ENCODE data around the gene TMEM119. TPM values are rescaled to one million over a fixed set of nuclear protein-coding genes. Genes with fewer than 3 reads are reported as not detected.

Gene TMEM119
- total and polyA plus RNA-seq, 2 of the 4 experiments (the other 2 are of a cell fraction), result 8.1 to 9.2 TPM

DNA sequence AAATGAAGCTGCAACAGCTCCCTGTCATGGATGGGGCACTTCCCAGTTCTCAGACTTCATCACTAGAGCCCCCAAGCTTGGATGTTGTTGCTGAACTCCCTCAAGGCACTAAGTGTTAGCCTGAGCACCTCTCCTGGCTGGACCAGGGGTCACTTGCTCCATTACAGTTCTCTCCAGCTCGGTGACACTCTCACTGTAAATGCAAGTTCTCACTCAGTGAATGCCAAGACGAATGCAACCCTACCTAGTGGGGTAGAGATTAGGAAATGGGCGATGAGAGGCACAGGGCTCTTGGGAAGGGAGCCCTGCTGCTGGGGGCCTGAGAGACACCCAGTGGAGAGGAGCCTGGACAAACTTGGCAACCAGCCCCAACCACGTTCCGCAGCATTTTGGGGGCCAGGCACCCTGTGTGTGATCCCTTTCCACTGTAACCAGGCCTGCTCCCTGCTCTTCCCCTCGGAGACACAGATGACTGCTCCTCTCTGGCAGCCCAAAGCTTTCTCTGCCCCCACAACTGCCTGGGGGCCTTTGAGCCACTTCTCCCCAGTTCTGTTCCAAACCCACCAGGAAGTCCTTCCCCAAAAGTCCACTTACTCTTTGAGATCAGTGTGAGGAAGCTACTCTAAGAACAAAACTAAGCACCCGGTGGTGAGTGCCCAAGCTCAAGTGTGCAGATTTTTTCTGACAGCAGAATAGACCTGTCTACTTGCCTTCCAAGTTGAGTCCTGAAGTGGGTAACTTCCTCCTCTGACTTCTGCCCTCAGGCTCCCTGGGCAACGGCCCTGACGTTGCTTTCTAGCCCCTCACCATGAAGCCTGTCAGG, 43.8 kb upstream of the TMEM119 start:
- Histone ChIP-seq H3K4me2 (ENCODE audit: low read depth, low read length) (no peak overlapping the region), H4K8ac (ENCODE audit: low read depth in 2 of 2, low read length in 2 of 2) (no peak overlapping the region), H3K79me1 (ENCODE audit: low read depth in 1 of 2, low read length in 2 of 2) (peaks cover 32 to 65% of the 10 kb centered on the region in 2 experiments), H3K9me1 (ENCODE audit: insufficient read depth, low read length) (peaks cover 30% of the 10 kb centered on the region), H3K56ac (ENCODE audit: extremely low read depth, insufficient read depth, low read length) (no peak overlapping the region), H3K36me3 (ENCODE audit: control insufficient read depth, insufficient read depth, low read length) (peaks cover 32% of the 10 kb centered on the region), H2BK120ac (ENCODE audit: low read depth, low read length) (no peak overlapping the region), H2BK20ac (ENCODE audit: low read depth, low read length) (no peak overlapping the region), H3K27ac (ENCODE audit: insufficient read depth, low read length) (no peak overlapping the region), H4K5ac (ENCODE audit: low read depth, low read length) (no peak overlapping the region), H4K91ac (ENCODE audit: insufficient read depth, low read depth, low read length) (no peak overlapping the region), H2AK5ac (ENCODE audit: low read depth, low read length) (no peak overlapping the region; the same call in 1 of the 2 replicates), H3K9me3 (ENCODE audit: control insufficient read depth, insufficient read depth, low read length) (no peaks in the 10 kb centered on the region), H3K14ac (replicated peaks; ENCODE audit: low read depth, low read length) (no peak overlapping the region; the same call in 1 of the 2 replicates), H3K9ac (ENCODE audit: low read depth, low read length) (no peak overlapping the region), H2AFZ (replicated peaks; ENCODE audit: low read length, poor library complexity) (no peak overlapping the region), H3K4ac (ENCODE audit: low read depth, low read length) (no peak overlapping the region), H4K20me1 (ENCODE audit: insufficient read depth, low read length) (peaks cover 38% of the 10 kb centered on the region), H2AK9ac (replicated peaks; ENCODE audit: low read depth, low read length, poor library complexity) (no peak overlapping the region), H3K27me3 (ENCODE audit: control insufficient read depth, insufficient read depth, low read length) (no peaks in the 10 kb centered on the region), H3K4me1 (ENCODE audit: control insufficient read depth, insufficient read depth, low read length) (peaks cover 15% of the 10 kb centered on the region), H3K18ac (ENCODE audit: low read depth, low read length) (no peak overlapping the region), H2BK5ac (ENCODE audit: low read depth, low read length, poor library complexity, severe bottlenecking) (peak overlapping the region; percentile 22), H3K4me3 (ENCODE audit: insufficient read depth, low read depth, low read length) (no peak overlapping the region), H3K23ac (ENCODE audit: low read depth, low read length) (no peak overlapping the region), H2BK15ac (ENCODE audit: low read depth, low read length) (no peak overlapping the region)
- BruUV-seq (replicated peaks), result no TSS peak
- POLR2A ChIA-PET (ENCODE audit: unreplicated experiment), result no interaction called here
- CTCF ChIA-PET, result no interaction called here
- 62% methylated on average over 5 of the region's 9 CpGs; no CpG with 5 or more reads in 1 of the 2 experiments for WGBS, 2 experiments (ENCODE audit: extremely low coverage in 2 of 2, insufficient read length in 1 of 2)
- TF ChIP-seq POLR2A (IDR thresholded peaks at IDR 0.05; ENCODE audit: low read depth, low read length) (no peak; the same call in 1 of the 2 replicates), BHLHE40 (IDR thresholded peaks at IDR 0.05; ENCODE audit: low read depth, low read length) (no peak), RAD21 (IDR thresholded peaks at IDR 0.05; ENCODE audit: low read length) (no peak), SMC3 (IDR thresholded peaks at IDR 0.05; ENCODE audit: low read depth, low read length) (no peak), NFE2L2 (IDR thresholded peaks at IDR 0.05; ENCODE audit: low read depth, low read length) (no peak), CEBPB (IDR thresholded peaks at IDR 0.05; ENCODE audit: low read depth, low read length) (no peak), RCOR1 (IDR thresholded peaks at IDR 0.05; ENCODE audit: insufficient replicate concordance, low read length) (no peak)
- TF ChIP-seq, protein P1, sequence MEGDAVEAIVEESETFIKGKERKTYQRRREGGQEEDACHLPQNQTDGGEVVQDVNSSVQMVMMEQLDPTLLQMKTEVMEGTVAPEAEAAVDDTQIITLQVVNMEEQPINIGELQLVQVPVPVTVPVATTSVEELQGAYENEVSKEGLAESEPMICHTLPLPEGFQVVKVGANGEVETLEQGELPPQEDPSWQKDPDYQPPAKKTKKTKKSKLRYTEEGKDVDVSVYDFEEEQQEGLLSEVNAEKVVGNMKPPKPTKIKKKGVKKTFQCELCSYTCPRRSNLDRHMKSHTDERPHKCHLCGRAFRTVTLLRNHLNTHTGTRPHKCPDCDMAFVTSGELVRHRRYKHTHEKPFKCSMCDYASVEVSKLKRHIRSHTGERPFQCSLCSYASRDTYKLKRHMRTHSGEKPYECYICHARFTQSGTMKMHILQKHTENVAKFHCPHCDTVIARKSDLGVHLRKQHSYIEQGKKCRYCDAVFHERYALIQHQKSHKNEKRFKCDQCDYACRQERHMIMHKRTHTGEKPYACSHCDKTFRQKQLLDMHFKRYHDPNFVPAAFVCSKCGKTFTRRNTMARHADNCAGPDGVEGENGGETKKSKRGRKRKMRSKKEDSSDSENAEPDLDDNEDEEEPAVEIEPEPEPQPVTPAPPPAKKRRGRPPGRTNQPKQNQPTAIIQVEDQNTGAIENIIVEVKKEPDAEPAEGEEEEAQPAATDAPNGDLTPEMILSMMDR (conservative IDR thresholded peaks at IDR 0.05; ENCODE audit: low read depth, low read length), result no peak
- TF ChIP-seq, protein P2, sequence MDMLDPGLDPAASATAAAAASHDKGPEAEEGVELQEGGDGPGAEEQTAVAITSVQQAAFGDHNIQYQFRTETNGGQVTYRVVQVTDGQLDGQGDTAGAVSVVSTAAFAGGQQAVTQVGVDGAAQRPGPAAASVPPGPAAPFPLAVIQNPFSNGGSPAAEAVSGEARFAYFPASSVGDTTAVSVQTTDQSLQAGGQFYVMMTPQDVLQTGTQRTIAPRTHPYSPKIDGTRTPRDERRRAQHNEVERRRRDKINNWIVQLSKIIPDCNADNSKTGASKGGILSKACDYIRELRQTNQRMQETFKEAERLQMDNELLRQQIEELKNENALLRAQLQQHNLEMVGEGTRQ (IDR thresholded peaks at IDR 0.05; ENCODE audit: low read depth, low read length), result no peak
- DNase-seq (no peak), ATAC-seq (ENCODE audit: low read depth) (no peak; the same call in 1 of the 2 replicates)
- intact Hi-C loops (cut with micrococcal nuclease), result no loop called here
- dilution Hi-C loops (cut with HindIII; ENCODE audit: low sequenced_read_pairs, unreplicated experiment), result no loop called here
- in situ Hi-C loops (cut with MboI; ENCODE audit: low sequenced_read_pairs), result loop anchor here (10.0 to 25.0 kb wide), 2 partner anchors 293 to 446 kb away; partner anchors contain the start of genes ALKBH2 and UNG

All from IMR-90 (cell line).